PFSK-1 (cell line): Measurements from ENCODE around the gene TAF10.

Experiments used
- FOXP2 ChIP-seq: optimal IDR thresholded peaks from 2 replicates; pipeline ENCODE3; 2011; ENCODE audit warnings: borderline replicate concordance, control low read depth, inconsistent platforms; ENCODE audit not compliant: insufficient read depth; ENCODE audit errors: extremely low read length, extremely low read depth
- POLR2AphosphoS5 ChIP-seq: IDR thresholded peaks from 2 replicates; pipeline ENCODE4 v1.6.1; 2012; ENCODE audit warnings: low read depth, mild to moderate bottlenecking, control low read depth, low read length, moderate library complexity
- REST ChIP-seq, 2 experiments: IDR thresholded peaks; 2 replicates each; pipeline versions ENCODE4 v1.6.1 to v1.8.0; 2011 to 2012; ENCODE audit warnings: low read depth in 2 of 2, low read length in 2 of 2, control low read depth in 1 of 2, inconsistent platforms in 1 of 2, mild to moderate bottlenecking in 1 of 2, moderate library complexity in 1 of 2; ENCODE audit not compliant: insufficient read depth in 1 of 2
- SIN3A ChIP-seq: IDR thresholded peaks from 2 replicates; pipeline ENCODE4 v1.6.1; 2012; ENCODE audit warnings: mild to moderate bottlenecking, low read length, moderate library complexity, borderline replicate concordance; ENCODE audit not compliant: insufficient read depth
- TAF1 ChIP-seq: IDR thresholded peaks from 2 replicates; pipeline ENCODE4 v1.6.1; 2012; ENCODE audit warnings: low read length, control low read depth, borderline replicate concordance; ENCODE audit not compliant: insufficient read depth

- TF ChIP-seq POLR2AphosphoS5 (no peak), TAF1 (no peak), REST (IDR thresholded peaks at IDR 0.05; ENCODE audit: insufficient read depth in 1 of 2, low read depth in 2 of 2, low read length in 2 of 2) (no peak), SIN3A (no peak), FOXP2 (no peak)
Observed at GRCh38 chr11:6626971-6627761, 15.2 kb upstream of the TAF10 start.
